PC-9 (cell line): ENCODE results near the gene JPH2.

ENCODE experiments used
- EZH2 ChIP-seq: fragments of 200-600 bp; sonication (generic); IDR thresholded peaks from 2 replicates; pipeline ENCODE4 v1.8.0; 2017; ENCODE audit warnings: antibody characterized with exemption, low read depth
- TF ChIP-seq, protein P1 (sequence below): fragments of 200-600 bp; sonication (generic); conservative IDR thresholded peaks from 2 replicates; pipeline ENCODE4 v1.6.1; 2017; ENCODE audit warnings: mixed run types, antibody characterized with exemption, mild to moderate bottlenecking, moderate library complexity

DNA sequence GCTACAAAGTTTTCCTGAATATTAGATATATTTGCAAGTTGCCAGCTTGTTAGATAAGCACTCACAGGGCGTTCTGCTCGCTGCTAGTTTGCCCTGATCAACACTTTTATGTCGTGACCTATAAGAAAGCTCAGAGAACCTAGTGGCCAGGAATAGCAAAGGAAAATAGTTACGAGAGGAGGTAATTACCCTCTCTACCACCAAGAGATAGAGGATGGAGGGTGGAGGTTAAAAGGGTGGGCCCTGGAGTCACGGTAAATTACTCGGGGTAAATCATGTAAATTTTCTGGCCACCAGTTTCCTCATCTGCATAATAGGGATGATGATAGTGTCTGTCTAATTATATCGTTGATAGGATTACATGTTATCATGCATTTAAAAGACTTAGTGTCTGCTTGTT lies 87.2 kb downstream of the JPH2 start:
- TF ChIP-seq, protein P1, sequence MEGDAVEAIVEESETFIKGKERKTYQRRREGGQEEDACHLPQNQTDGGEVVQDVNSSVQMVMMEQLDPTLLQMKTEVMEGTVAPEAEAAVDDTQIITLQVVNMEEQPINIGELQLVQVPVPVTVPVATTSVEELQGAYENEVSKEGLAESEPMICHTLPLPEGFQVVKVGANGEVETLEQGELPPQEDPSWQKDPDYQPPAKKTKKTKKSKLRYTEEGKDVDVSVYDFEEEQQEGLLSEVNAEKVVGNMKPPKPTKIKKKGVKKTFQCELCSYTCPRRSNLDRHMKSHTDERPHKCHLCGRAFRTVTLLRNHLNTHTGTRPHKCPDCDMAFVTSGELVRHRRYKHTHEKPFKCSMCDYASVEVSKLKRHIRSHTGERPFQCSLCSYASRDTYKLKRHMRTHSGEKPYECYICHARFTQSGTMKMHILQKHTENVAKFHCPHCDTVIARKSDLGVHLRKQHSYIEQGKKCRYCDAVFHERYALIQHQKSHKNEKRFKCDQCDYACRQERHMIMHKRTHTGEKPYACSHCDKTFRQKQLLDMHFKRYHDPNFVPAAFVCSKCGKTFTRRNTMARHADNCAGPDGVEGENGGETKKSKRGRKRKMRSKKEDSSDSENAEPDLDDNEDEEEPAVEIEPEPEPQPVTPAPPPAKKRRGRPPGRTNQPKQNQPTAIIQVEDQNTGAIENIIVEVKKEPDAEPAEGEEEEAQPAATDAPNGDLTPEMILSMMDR = no peak
- TF ChIP-seq EZH2 = no peak
